HG02763 (cell line): Measurements from ENCODE around the gene NAXD.
"Not testable (repeated sequence)": the region's sequence is repeated elsewhere in the genome, so short reads cannot be mapped to it uniquely, and the experiment has no call there.

Experiments
- ATAC-seq: cut with Tn5 transposase; IDR thresholded peaks from one replicate; pipeline ENCODE4 v1.9.1; 2021; ENCODE audit warnings: mild to moderate bottlenecking, moderate library complexity; ENCODE audit not compliant: unreplicated experiment

NAXD gene

GRCh38 chr13:110593430-110594130 is 21.8 kb upstream of the NAXD start:
- ATAC-seq, result no peak

GRCh38 chr13:110597041-110597689 is 18.2 kb upstream of the NAXD start:
- ATAC-seq, result no peak

DNA sequence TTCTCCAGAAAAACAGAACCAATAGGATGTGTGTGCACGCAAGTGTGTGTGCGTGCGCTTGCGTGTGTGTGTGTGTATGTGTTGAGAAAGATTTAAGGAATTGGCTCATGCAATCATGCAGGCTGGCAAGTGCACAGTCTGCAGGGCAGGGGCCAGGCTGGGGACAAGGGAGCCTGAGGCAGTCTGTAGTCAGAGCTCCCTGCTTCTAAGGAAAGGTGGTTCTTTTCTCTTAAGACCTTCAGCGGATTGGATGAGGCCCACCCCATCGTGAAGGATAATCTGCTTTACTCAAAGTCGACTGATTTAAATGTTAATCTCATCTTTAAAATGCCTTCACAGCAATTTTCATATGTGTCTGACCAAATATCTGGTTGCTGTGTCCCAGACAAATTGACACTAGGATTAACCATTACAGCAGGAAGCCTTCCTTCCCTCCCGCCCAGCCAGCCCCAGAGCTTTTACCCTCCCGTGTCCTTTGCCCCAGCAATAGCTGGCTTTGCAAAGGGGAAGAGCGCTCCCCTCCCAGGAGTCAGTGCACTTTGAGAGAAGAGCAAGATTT is 15.0 kb upstream of the NAXD start:
- ATAC-seq, result no peak

GRCh38 chr13:110600980-110601379 is 14.4 kb upstream of the NAXD start:
- ATAC-seq, result no peak

GRCh38 chr13:110605132-110605531 is 10.2 kb upstream of the NAXD start:
- ATAC-seq, result no peak

- ATAC-seq, result not testable (repeated sequence)
These were observed 9.1 kb upstream of the NAXD start for GRCh38 chr13:110606281-110606680.

DNA sequence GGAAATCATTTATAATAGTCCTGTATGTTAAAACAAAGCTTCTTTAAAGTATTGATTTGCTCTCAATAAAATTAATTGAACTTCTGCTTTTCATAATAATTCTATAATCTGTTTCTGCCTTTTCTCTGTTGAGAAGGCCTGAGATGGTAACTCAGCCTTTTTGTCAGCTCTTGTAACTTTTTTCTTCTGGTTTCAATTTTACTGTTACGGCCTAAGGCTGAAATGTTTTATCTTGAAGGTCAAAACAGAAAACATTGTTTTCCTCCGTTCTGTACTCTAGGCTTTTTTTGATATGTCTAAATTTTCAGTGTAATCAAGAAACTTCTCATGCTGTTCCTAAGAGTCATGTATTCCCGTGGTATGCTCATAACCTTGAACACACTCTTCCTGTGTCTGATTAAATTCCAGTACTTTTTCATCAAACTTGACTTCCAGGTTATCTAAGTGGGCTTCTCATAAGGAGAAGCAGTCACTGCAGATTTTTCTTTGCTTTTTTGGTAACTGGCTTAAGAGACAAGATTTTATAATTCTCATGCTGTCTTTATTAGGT is 7.6 kb upstream of the NAXD start:
- no peak for ATAC-seq

DNA sequence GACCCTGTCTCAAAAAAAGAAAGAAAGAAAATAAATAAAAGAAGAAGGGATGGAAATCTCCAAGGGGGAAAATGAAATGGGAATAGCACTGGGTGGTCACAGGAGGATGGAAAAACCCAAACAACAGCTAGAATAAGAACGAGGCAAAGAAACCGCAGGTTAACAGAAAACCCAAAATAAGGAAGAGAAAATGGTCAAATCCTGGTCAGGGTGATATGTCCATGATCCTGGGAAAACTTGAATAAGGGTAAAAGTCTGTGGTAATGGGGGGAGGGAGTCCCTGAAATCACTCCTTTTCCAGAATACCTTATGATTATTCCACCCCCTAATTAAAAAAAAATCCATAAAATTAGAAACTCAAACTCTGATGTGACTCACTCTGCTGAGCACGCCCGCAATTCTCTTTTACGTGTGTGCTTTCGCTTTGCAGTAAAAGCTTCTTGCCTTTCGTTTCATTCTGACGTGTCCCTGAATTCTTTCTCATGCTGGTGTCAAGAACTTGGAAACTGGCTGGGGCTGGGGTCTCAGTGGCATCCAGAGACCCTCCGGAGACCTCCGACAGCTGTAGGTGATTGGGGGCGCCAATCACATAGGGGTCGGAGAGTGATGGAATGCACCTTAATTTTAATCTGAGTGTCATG is 4.3 kb upstream of the NAXD start:
- peak; percentile 41 for ATAC-seq

GRCh38 chr13:110615005-110615321 is 382 bp upstream of the NAXD start:
- ATAC-seq, result no peak

GRCh38 chr13:110616103-110617101 is 1.1 kb downstream of the NAXD start:
- ATAC-seq, result peak; percentile 48

GRCh38 chr13:110617321-110618072 is 2.2 kb downstream of the NAXD start:
- ATAC-seq, result no peak

- ATAC-seq, result no peak
These were observed 2.8 kb downstream of the NAXD start for GRCh38 chr13:110618167-110618566.

DNA sequence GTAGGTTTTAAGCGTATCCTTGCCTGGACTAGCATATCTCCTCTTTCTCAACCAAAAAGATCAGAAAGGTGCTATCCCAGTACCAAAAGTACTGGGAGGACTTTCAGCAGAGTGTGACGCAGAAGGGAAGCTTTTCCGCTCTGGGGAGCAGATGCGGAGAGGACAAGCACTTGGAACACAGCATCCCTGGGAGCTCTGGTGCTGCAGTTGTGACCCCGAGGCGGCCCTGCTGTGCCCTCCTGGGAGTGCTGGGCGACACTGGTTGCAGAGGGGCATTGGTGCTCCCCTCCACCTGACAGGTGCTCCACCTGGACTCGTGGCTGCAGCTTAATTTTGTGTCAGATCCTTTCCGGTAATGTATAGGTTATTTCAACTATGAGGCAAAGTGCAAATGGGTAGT is 3.4 kb downstream of the NAXD start:
- no peak for ATAC-seq

DNA sequence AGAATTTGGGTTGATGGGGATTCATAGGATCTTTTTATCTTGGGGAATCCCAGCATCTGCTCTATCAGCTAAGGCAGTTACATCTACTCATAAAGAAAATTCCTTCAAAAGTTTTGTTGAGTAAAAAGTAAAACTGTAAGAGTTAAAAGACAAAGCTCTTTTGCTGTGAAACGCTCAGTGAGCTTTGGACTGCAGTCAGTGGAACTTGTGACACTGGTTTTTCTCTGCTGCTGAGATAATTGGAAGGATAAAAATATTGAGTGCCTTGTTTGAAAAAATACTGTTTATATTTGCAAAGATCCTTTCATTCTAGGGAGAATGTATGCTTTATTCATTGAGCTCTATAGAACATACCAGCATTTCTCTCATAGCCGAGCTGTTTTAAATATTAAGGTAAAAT is 5.3 kb downstream of the NAXD start:
- ATAC-seq, result no peak

DNA sequence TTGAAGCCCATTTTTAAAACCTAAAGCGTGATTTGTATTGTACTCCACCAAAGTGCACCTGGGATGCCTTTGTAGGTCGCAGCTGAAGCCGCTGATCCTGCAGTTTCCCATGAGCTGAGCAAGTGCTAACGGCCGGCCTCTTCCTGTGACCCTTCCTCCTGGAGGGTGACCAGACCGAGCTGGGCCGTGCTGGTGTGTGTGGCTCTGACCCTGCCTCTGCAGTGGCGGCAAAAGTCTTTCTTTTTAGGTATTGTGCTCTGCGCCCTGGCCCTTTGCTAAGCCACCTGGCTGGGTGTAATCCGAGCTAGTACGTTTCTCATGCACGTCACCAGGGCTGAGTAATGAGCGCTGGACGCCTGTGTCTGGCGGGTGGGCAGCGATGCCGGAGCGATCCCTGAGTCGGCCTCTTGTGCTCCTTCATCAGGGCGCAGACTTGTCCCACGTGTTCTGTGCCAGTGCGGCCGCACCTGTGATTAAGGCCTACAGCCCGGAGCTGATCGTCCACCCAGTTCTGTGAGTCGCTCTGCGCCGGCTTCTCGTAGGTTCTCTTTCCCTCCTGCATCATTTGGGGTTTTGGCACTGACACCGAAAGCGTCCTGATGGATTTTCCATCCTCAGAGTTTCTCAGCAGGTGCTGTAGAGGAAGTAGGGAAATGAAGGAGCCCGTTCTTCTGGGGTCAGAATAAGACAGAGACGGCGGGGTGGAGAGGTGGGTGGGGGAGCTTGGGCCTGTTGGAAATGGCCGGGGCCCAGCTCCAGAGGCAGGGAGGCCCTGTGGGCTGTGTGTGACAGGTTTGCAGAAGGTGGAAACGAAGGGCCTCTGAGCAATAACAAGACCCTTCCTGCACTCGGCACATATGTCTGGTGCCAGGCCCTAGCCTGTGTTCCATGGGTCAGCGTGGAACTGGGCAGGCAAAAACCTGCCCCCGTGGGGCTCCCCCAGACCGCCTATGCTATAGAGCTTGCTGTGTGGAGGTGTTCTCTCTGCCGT is 9.7 kb downstream of the NAXD start:
- no peak for ATAC-seq

DNA sequence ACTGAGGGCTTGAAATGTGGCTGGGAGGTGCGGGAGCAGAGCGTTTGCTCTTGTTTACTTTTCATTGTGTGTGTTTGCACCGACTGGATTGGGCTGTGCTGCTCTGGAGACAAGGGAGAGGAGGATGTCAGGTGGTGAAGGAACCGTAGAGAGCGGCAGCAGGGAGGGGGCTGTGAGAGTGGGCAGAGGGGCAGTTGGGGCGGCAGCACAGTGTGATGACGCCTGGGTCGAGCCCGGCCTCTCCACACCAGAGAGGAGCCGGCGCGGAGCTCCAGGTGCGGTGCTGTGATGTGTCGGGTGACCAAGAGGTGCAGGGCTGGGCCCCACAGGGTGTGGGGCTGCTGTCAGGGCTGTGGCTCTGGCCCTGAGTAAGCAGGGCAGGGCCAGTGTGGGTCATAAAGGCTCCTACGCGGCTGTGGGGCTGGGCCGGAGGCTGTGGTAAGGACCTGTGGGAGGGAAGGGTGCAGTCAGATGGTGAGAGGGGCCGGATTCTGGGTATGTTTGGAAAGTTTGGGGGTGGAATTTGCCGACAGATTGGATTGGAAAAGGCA is 10.5 kb downstream of the NAXD start:
- ATAC-seq, result no peak

DNA sequence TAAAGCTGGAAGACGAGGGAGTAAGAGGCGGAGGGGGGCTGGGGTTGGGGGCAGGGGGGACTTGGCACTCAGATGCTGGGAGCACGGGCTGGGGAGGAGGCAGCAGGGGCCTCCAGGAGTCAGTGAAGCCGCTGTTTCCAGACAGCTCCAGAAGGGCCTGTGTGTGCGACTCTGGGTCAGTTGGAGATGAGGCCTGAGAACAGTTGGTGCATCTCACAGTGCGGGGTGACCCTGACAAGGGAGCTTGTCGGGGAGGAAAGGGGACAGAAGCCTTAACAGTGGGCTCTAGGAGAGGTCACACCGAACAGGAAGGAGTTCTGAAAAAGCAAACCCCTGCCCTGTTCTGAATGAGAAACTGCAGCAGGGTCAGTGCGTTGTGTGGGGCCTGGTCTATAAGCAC is 11.2 kb downstream of the NAXD start:
- ATAC-seq, result no peak

DNA sequence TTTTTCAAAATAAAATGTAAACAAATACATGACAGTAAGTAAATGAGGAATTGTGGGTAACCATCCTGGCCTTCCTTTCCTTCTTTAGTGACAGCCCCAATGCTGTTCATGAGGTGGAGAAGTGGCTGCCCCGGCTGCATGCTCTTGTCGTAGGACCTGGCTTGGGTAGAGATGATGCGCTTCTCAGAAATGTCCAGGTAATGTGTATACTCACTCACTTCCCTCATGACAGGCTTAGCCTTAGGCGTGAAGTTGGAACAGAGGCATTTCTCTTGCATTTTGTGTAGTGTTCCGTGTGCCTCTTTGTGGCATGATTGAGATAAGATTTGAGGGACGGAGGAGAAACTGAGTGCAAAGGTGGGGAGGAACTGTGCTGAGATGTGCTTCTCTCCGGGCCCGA is 12.0 kb downstream of the NAXD start:
- no peak for ATAC-seq
